T-cell (primary cell): ENCODE results near the gene EP400. TPM values are rescaled to one million over a fixed set of nuclear protein-coding genes. Genes with fewer than 3 reads are reported as not detected.
A peak's percentile ranks its signal among the peaks of the same experiment; 100 is the strongest.

ENCODE experiments used
- ATAC-seq, 4 experiments: fragments of 200-7000 bp in 3 of 4; fragments of 150-1000 bp in 1 of 4; cut with Tn5 transposase; replicated peaks in 1 of 4; 1 replicate in 3 of 4; 2 replicates in 1 of 4; pipeline ENCODE4 v1.10.0; 2021; ENCODE audit warnings: moderate library complexity in 3 of 4, mild to moderate bottlenecking in 2 of 4, moderate number of reproducible peaks in 1 of 4
- CTCF ChIA-PET, 2 donors: fragments of 300-600 bp; sonication (Branson Sonifier 250); formaldehyde crosslinking; loops; one replicate each; lab custom pipeline; 2022; ENCODE audit warnings: antibody characterized with exemption in 2 of 2; lab: Charles Lee
- POLR2A ChIA-PET, 2 donors: fragments of 300-600 bp; sonication (Branson Sonifier 250); formaldehyde crosslinking; loops; one replicate each; lab custom pipeline; 2022; ENCODE audit warnings: antibody characterized with exemption in 2 of 2; lab: Charles Lee
- DNase-seq, 35 experiments: peaks; one replicate each; pipeline versions ENCODE4 v3.0.0 to v3.0.0-alpha.2; 2013 to 2023
- H3K27ac ChIP-seq: one replicate; pipeline ENCODE4 v1.5.1; 2013; ENCODE audit warnings: low read length
- H3K27me3 ChIP-seq, 2 experiments: replicated peaks in 1 of 2; 1 replicate in 1 of 2; 2 replicates in 1 of 2; pipeline versions ENCODE4 v1.6.1 to v1.7.0; 2013; ENCODE audit warnings: low read length in 1 of 2, mixed read lengths in 1 of 2; ENCODE audit not compliant: control insufficient read depth in 2 of 2, insufficient read depth in 2 of 2; ENCODE audit errors: extremely low read depth in 1 of 2
- H3K36me3 ChIP-seq, 2 donors: 1 replicate in 1 of 2; 2 replicates in 1 of 2; pipeline versions ENCODE4 v1.6.1 to v1.7.0; 2013; ENCODE audit warnings: low read length in 1 of 2; ENCODE audit not compliant: control insufficient read depth in 2 of 2, insufficient read depth in 1 of 2; ENCODE audit errors: extremely low read depth in 1 of 2
- H3K4me1 ChIP-seq, 2 experiments: 1 replicate in 1 of 2; 2 replicates in 1 of 2; pipeline versions ENCODE4 v1.6.1 to v1.7.0; 2013; ENCODE audit warnings: low read length in 2 of 2, mixed read lengths in 1 of 2; ENCODE audit not compliant: insufficient read depth in 2 of 2, control insufficient read depth in 1 of 2; ENCODE audit errors: extremely low read depth in 1 of 2
- H3K4me3 ChIP-seq, 2 donors: 1 replicate in 1 of 2; 2 replicates in 1 of 2; pipeline versions ENCODE4 v1.5.1 to v1.7.0; 2013; ENCODE audit warnings: mild to moderate bottlenecking in 2 of 2, low read length in 1 of 2, moderate library complexity in 1 of 2; ENCODE audit not compliant: control insufficient read depth in 1 of 2; ENCODE audit errors: extremely low read depth in 1 of 2
- H3K9me3 ChIP-seq: 2 replicates; pipeline ENCODE4 v1.7.0; 2013
- H3K27ac Mint-ChIP-seq, 2 donors: one replicate each; pipeline ENCODE4 v1.8.0; 2020 to 2021; ENCODE audit warnings: mild to moderate bottlenecking in 2 of 2, mixed read lengths in 2 of 2
- H3K27me3 Mint-ChIP-seq, 2 donors: one replicate each; pipeline ENCODE4 v1.8.0; 2021 to 2022; ENCODE audit warnings: mixed read lengths in 2 of 2
- H3K36me3 Mint-ChIP-seq: one replicate; pipeline ENCODE4 v1.8.0; 2021; ENCODE audit warnings: mixed read lengths
- H3K4me1 Mint-ChIP-seq, 3 donors: one replicate each; pipeline ENCODE4 v1.8.0; 2020 to 2022; ENCODE audit warnings: mixed read lengths in 3 of 3, mild to moderate bottlenecking in 1 of 3
- H3K4me3 Mint-ChIP-seq, 3 donors: one replicate each; pipeline ENCODE4 v1.8.0; 2020 to 2022; ENCODE audit warnings: mild to moderate bottlenecking in 3 of 3, mixed read lengths in 3 of 3, moderate library complexity in 3 of 3
- H3K9me3 Mint-ChIP-seq, 3 donors: one replicate each; pipeline ENCODE4 v1.8.0; 2020 to 2022; ENCODE audit warnings: mixed read lengths in 3 of 3
- WGBS: methylation state at CpG from one replicate; pipeline ENCODE4 v1.1.5; 2013; ENCODE audit warnings: missing lambda C conversion rate; ENCODE audit not compliant: insufficient coverage; 5-methylcytosine and 5-hydroxymethylcytosine counted together
- total RNA-seq, 35 experiments: library from RNA in 6 of 35; stranded (reverse) in 6 of 35; fragments of 120-200 nt in 1 of 35; gene quantifications; one replicate each; pipeline versions ENCODE4 v1.2.1 to v1.2.4 and lab custom pipeline; 2013 to 2026

The EP400 gene
- total RNA-seq, 5 donors from 2014 or later (not counting 1 experiment from before 2014, with no cell fraction given), result 75.7 to 84.3 (median 79.2) TPM

- no peaks in the 10 kb centered on the region for H3K9me3 ChIP-seq
- H3K4me3 Mint-ChIP-seq, result no peak overlapping the region
- ChIA-PET POLR2A (interaction anchor here in 1 of 2 donors (0.6 kb wide), 1 partner anchor 492 kb away, joined by 7 read pairs; no protein-coding TSS in a partner anchor), CTCF (no interaction called here)
- peaks cover 15 to 51% of the 10 kb centered on the region in 2 donors for H3K36me3 ChIP-seq
- H3K4me1 ChIP-seq, result no peaks in the 10 kb centered on the region
- no peak overlapping the region for H3K27ac ChIP-seq
- ATAC-seq (peak in 1 of 4 experiments; percentile 52), DNase-seq (peak in 1 of 35 experiments; percentile 38)
- WGBS, result 73% methylated on average over 9 of the region's 19 CpGs
- H3K4me1 Mint-ChIP-seq, result no peaks in the 10 kb centered on the region
- no peaks in the 10 kb centered on the region for H3K27me3 Mint-ChIP-seq
- H3K9me3 Mint-ChIP-seq, result peaks cover 0 to 11% (median 0%) of the 10 kb centered on the region in 3 donors
- no peaks in the 10 kb centered on the region for H3K27me3 ChIP-seq
- H3K27ac Mint-ChIP-seq, result no peak overlapping the region
- no peak overlapping the region for H3K4me3 ChIP-seq
- H3K36me3 Mint-ChIP-seq, result peaks cover 52% of the 10 kb centered on the region
These were observed 175.2 kb downstream of the EP400 start for GRCh38 chr12:132124766-132125425.

GRCh38 chr12:132125736-132126135 lies 176.0 kb downstream of the EP400 start:
- H3K27ac Mint-ChIP-seq, result no peak overlapping the region
- Histone ChIP-seq H3K36me3 (peaks cover 12 to 46% of the 10 kb centered on the region in 2 donors), H3K9me3 (no peaks in the 10 kb centered on the region), H3K4me3 (no peak overlapping the region), H3K4me1 (no peaks in the 10 kb centered on the region), H3K27me3 (no peaks in the 10 kb centered on the region), H3K27ac (no peak overlapping the region)
- no peaks in the 10 kb centered on the region for H3K4me1 Mint-ChIP-seq
- 89% methylated on average over 8 of the region's 12 CpGs for WGBS
- H3K4me3 Mint-ChIP-seq, result no peak overlapping the region
- H3K36me3 Mint-ChIP-seq, result peaks cover 49% of the 10 kb centered on the region
- no peaks in the 10 kb centered on the region for H3K27me3 Mint-ChIP-seq
- POLR2A ChIA-PET, result no interaction called here
- peaks cover 0 to 11% (median 0%) of the 10 kb centered on the region in 3 donors for H3K9me3 Mint-ChIP-seq
- DNase-seq (no peak), ATAC-seq (no peak)
- CTCF ChIA-PET, result no interaction called here

- Histone ChIP-seq H3K27ac (no peak overlapping the region), H3K4me1 (no peaks in the 10 kb centered on the region), H3K4me3 (no peak overlapping the region), H3K36me3 (peaks cover 12 to 38% of the 10 kb centered on the region in 2 donors), H3K27me3 (no peaks in the 10 kb centered on the region), H3K9me3 (no peaks in the 10 kb centered on the region)
- ChIA-PET CTCF (no interaction called here), POLR2A (no interaction called here)
- H3K4me3 Mint-ChIP-seq, result no peak overlapping the region
- H3K36me3 Mint-ChIP-seq, result peaks cover 48% of the 10 kb centered on the region
- ATAC-seq, result no peak
- no peak overlapping the region for H3K27ac Mint-ChIP-seq
- H3K9me3 Mint-ChIP-seq, result peaks cover 0 to 11% (median 0%) of the 10 kb centered on the region in 3 donors
- H3K27me3 Mint-ChIP-seq, result no peaks in the 10 kb centered on the region
- WGBS, result 100% methylated on average over 5 of the region's 8 CpGs
- H3K4me1 Mint-ChIP-seq, result no peaks in the 10 kb centered on the region
- DNase-seq, result no peak
These were observed 177.3 kb downstream of the EP400 start for GRCh38 chr12:132127041-132127440.

- H3K4me3 Mint-ChIP-seq, result no peak overlapping the region
- no peaks in the 10 kb centered on the region for H3K27me3 ChIP-seq
- no peak for DNase-seq
- H3K36me3 ChIP-seq, result peaks cover 12 to 28% of the 10 kb centered on the region in 2 donors
- no peak overlapping the region for H3K27ac Mint-ChIP-seq
- ChIA-PET CTCF (no interaction called here), POLR2A (no interaction called here)
- no peaks in the 10 kb centered on the region for H3K9me3 ChIP-seq
- H3K4me1 Mint-ChIP-seq, result no peaks in the 10 kb centered on the region
- no peaks in the 10 kb centered on the region for H3K4me1 ChIP-seq
- no peak for ATAC-seq
- peaks cover 0 to 11% (median 0%) of the 10 kb centered on the region in 3 donors for H3K9me3 Mint-ChIP-seq
- no peak overlapping the region for H3K4me3 ChIP-seq
- 95% methylated on average over 3 of the region's 3 CpGs for WGBS
- peaks cover 41% of the 10 kb centered on the region for H3K36me3 Mint-ChIP-seq
- no peaks in the 10 kb centered on the region for H3K27me3 Mint-ChIP-seq
- no peak overlapping the region for H3K27ac ChIP-seq
These were observed 179.3 kb downstream of the EP400 start for GRCh38 chr12:132129007-132129406.

GRCh38 chr12:132130690-132131089 lies 180.9 kb downstream of the EP400 start:
- no peaks in the 10 kb centered on the region for H3K27me3 ChIP-seq
- Mint-ChIP-seq H3K4me3 (no peak overlapping the region), H3K27me3 (no peaks in the 10 kb centered on the region), H3K9me3 (peaks cover 0 to 11% (median 0%) of the 10 kb centered on the region in 3 donors), H3K36me3 (peaks cover 30% of the 10 kb centered on the region), H3K27ac (no peak overlapping the region), H3K4me1 (no peaks in the 10 kb centered on the region)
- ATAC-seq, result no peak
- no peaks in the 10 kb centered on the region for H3K4me1 ChIP-seq
- H3K9me3 ChIP-seq, result no peaks in the 10 kb centered on the region
- H3K27ac ChIP-seq, result no peak overlapping the region
- no peak for DNase-seq
- 91% methylated on average over 13 of the region's 14 CpGs for WGBS
- CTCF ChIA-PET, result no interaction called here
- POLR2A ChIA-PET, result no interaction called here
- H3K36me3 ChIP-seq, result peaks cover 11 to 22% of the 10 kb centered on the region in 2 donors
- no peak overlapping the region for H3K4me3 ChIP-seq

Other genes starting within 250 kb of the EP400 start
- gene SFSWAP, start 238.9 kb upstream of the EP400 start, total RNA-seq, result 100 to 1,000 TPM in 4 of 5 donors, 10 to 100 TPM in 1; 95.7 to 110 (median 106) TPM
- 1 to 10 TPM in 3 of 5 donors, under 1 TPM in 2; 0.58 to 2.7 (median 1.2) TPM for gene MMP17, start 121.5 kb upstream of the EP400 start, total RNA-seq
- 10 to 100 TPM; 53.3 to 89.6 (median 57.8) TPM for gene ULK1, start 55.3 kb upstream of the EP400 start, total RNA-seq
- gene PUS1, start 20.7 kb upstream of the EP400 start, total RNA-seq, result 10 to 100 TPM; 27.8 to 71.4 (median 66.5) TPM
- 10 to 100 TPM; 41.9 to 58.6 (median 49.0) TPM for gene DDX51, start 194.4 kb downstream of the EP400 start, total RNA-seq
- gene NOC4L, start 194.5 kb downstream of the EP400 start, total RNA-seq, result 10 to 100 TPM; 14.6 to 28.9 (median 26.4) TPM